ENCODE results near the gene NCAN.

NCAN gene

GRCh38 chr19:19206938-19207337, 4.8 kb upstream of the NCAN start:
- TF ChIP-seq CTCF (IDR thresholded peaks at IDR 0.05; ENCODE audit: control insufficient read depth, insufficient read depth, low read depth, low read length, missing control alignments): no peak
- no peak overlapping the region for H3K4me3 ChIP-seq (ENCODE audit: control insufficient read depth, low read depth, low read length)
- DNase-seq (ENCODE audit: low read depth): no peak

- DNase-seq (ENCODE audit: low read depth): no peak
- no peak overlapping the region for H3K4me3 ChIP-seq (ENCODE audit: control insufficient read depth, low read depth, low read length)
- no peak for TF ChIP-seq CTCF (IDR thresholded peaks at IDR 0.05; ENCODE audit: control insufficient read depth, insufficient read depth, low read depth, low read length, missing control alignments)
Measured at GRCh38 chr19:19207637-19208572, 3.9 kb upstream of the NCAN start.

- no peak overlapping the region for H3K4me3 ChIP-seq (ENCODE audit: control insufficient read depth, low read depth, low read length)
- TF ChIP-seq CTCF (IDR thresholded peaks at IDR 0.05; ENCODE audit: control insufficient read depth, insufficient read depth, low read depth, low read length, missing control alignments): no peak
- DNase-seq (ENCODE audit: low read depth): no peak
Measured at GRCh38 chr19:19209372-19209771, 2.4 kb upstream of the NCAN start.

- H3K4me3 ChIP-seq (ENCODE audit: control insufficient read depth, low read depth, low read length): no peak overlapping the region
- DNase-seq (ENCODE audit: low read depth): no peak
- TF ChIP-seq CTCF (IDR thresholded peaks at IDR 0.05; ENCODE audit: control insufficient read depth, insufficient read depth, low read depth, low read length, missing control alignments): no peak
Measured at GRCh38 chr19:19212916-19213315, 1.2 kb downstream of the NCAN start.

GRCh38 chr19:19213426-19214158, 1.8 kb downstream of the NCAN start:
- DNase-seq (ENCODE audit: low read depth): no peak
- H3K4me3 ChIP-seq (ENCODE audit: control insufficient read depth, low read depth, low read length): no peak overlapping the region
- TF ChIP-seq CTCF (IDR thresholded peaks at IDR 0.05; ENCODE audit: control insufficient read depth, insufficient read depth, low read depth, low read length, missing control alignments): no peak

- H3K4me3 ChIP-seq (ENCODE audit: control insufficient read depth, low read depth, low read length): no peak overlapping the region
- TF ChIP-seq CTCF (IDR thresholded peaks at IDR 0.05; ENCODE audit: control insufficient read depth, insufficient read depth, low read depth, low read length, missing control alignments): no peak
- DNase-seq (ENCODE audit: low read depth): no peak
Measured at GRCh38 chr19:19214159-19214490, 2.4 kb downstream of the NCAN start.
